NCI-H1694 treated with DMSO at 0.1 percent for 48 hours (cell line): Measurements from ENCODE around the gene TMEM217.
"Not testable (repeated sequence)": the region's sequence is repeated elsewhere in the genome, so short reads cannot be mapped to it uniquely, and the experiment has no call there.

Experiments used
- DNase-seq: peaks from one replicate; lab custom pipeline; 2025; lab: John Stamatoyannopoulos, UW

The TMEM217 gene

DNA sequence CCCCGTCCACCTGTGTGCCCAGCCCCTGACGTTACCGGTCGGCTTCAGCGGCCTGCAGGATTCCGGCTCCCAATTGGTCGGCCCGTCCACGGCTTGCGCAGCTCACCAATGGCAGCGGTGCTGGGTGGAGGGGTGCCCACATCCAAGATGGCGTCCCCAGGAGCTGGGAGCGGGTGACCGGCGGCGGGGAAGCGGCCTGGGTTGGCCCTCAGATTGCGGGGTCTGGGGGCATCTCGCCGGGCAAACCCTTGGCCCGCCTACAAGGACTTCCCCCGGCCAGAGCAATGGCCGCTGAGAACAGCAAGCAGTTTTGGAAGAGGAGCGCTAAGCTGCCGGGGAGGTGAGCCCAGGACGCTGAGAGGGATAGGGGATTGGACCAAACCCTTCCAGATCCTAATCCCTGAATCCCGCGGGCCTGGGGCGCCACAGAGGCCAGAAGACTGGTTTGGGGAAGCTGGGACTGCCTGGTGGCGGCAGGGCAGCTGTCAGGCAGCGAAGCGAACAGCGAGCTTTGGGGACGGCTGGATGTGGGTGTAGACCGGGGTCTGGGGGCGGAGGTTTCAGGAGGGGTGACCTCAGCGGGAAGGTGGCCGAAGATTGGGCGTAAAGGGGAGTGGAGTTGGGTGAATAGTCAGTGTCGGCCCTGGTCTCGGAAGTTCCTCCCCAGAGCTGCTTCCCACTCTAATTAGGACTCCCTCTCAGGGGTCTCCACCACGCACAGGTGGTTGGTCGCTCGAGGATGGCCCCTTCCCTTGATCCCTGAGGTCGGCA lies at the start of gene TMEM217, which contains the start of gene TBC1D22B:
Gene TMEM217 (minus strand): TSS at position 511 of the 771 bp plus-strand sequence. CDS start 39,114 bp downstream, outside the sequence.
Gene TBC1D22B (plus strand): TSS at position 139 of the 771 bp plus-strand sequence. CDS start 146 bp downstream, at position 285.
- DNase-seq: peak; percentile 68

- DNase-seq: not testable (repeated sequence)
Measured at GRCh38 chr6:37307484-37307883, 49.5 kb upstream of the TMEM217 start.

GRCh38 chr6:37306624-37307222 lies 48.8 kb upstream of the TMEM217 start:
- DNase-seq: no peak

DNA sequence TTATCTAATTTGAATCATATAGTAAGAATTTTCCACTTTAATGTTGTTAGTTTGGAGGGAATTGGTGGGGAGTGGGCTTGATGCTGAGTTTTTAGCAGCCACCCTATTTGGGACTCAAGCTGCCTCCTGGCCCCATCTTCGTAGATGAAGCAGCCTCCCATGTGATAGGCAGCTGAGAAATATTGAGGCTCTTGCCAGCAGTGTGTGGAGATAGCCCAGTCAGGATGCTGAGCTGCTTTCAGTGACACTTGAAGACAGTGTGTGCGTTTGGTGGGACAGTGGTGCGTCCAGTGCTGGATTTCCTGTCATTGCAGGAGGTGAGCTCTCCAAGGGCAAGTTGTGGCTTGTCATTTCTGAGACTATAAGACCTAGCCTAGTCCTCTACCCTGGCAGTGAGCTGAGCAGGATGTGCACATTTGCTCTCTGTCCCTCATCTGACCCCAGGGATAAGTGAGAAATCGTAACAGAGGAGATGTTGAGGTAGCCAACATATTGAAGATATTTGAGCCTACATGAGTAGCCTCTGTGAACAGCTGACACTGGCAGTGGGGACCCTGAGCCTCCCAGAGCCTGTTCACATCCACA lies 48.0 kb upstream of the TMEM217 start:
- DNase-seq: no peak

DNA sequence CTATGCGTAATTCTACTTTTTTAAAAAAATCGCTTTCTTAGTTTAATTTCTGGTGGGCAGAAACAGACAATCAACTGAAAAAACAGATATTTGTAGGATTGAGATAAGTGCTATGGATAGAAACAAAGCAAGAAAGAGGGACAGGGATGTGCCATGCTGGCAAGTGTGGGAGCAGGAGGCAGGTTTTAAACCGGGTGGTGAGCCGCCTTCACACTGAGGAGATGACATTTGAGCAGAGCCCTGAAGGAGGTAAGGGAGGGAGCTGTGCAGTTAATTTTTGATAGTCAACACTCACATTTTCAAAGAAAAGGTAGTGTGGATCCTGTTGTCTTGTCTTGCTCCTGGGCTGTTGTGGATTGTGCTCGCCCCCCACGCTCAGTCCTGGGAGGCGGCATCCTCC lies 46.8 kb upstream of the TMEM217 start:
- no peak for DNase-seq

GRCh38 chr6:37303891-37304503 lies 46.1 kb upstream of the TMEM217 start:
- no peak for DNase-seq

GRCh38 chr6:37303091-37303660 lies 45.2 kb upstream of the TMEM217 start:
- no peak for DNase-seq

- no peak for DNase-seq
Measured at GRCh38 chr6:37302086-37302686, 44.2 kb upstream of the TMEM217 start.

- no peak for DNase-seq
Measured at GRCh38 chr6:37299990-37300389, 42.0 kb upstream of the TMEM217 start.

- no peak for DNase-seq
Measured at GRCh38 chr6:37298958-37299357, 41.0 kb upstream of the TMEM217 start.

GRCh38 chr6:37297637-37298036 lies 39.7 kb upstream of the TMEM217 start:
- not testable (repeated sequence) for DNase-seq

- DNase-seq: no peak
Measured at GRCh38 chr6:37293426-37293825, 35.5 kb upstream of the TMEM217 start.

- DNase-seq: no peak
Measured at GRCh38 chr6:37289931-37290330, 32.0 kb upstream of the TMEM217 start.

GRCh38 chr6:37288247-37288646 lies 30.3 kb upstream of the TMEM217 start:
- DNase-seq: no peak

DNA sequence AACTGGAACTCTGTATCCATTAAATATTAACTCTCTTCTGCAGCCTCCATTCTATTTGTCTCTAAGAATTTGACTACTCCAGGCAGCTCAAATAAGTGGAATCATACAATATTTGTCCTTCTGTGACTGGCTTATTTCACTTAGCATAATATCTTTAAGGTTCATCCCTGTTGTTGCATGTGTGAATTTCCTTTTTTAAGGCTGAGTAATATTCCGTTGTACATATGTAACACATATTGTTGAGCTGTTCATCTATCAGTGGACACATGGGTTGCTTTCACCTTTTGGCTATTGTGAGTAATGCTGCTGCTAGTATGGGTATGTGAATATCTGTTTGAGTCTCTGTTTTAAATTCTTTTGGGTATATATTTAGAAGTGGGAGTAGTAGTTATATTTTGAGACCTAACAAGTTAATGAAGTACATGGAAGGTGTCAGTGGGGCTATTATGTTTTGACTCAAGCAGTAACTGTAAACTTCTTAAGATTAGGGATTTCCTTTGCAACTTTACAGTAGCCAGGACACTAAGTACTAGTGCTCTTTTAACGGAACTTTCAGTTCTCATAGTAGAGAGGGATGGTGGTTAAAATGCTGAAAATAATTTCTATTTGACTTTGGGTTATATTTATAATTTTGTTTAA lies 29.7 kb upstream of the TMEM217 start:
- DNase-seq: no peak

GRCh38 chr6:37285861-37286311 lies 27.9 kb upstream of the TMEM217 start:
- DNase-seq: no peak

- DNase-seq: no peak
Measured at GRCh38 chr6:37284781-37285180, 26.8 kb upstream of the TMEM217 start.

- DNase-seq: no peak
Measured at GRCh38 chr6:37283671-37284151, 25.8 kb upstream of the TMEM217 start.

DNA sequence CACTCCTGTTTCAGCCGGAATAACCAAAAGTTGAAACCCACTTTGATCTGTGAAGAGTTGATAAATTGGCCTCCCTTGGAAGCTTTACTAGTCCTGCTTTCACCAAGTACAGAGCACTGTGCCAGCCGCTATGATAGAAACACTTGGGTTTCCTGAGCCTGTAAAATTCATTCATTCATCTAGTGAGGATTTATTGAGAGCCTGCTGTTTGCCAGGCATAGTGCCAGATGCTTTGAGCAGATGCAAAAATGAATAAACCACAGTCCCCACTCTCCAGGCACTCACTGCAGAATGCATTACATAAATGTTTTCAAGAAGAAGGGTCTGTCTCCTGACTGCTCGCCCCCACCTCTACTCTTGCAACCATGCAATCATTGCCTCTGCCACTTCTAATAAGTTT lies 25.3 kb upstream of the TMEM217 start:
- DNase-seq: peak; percentile 28

DNA sequence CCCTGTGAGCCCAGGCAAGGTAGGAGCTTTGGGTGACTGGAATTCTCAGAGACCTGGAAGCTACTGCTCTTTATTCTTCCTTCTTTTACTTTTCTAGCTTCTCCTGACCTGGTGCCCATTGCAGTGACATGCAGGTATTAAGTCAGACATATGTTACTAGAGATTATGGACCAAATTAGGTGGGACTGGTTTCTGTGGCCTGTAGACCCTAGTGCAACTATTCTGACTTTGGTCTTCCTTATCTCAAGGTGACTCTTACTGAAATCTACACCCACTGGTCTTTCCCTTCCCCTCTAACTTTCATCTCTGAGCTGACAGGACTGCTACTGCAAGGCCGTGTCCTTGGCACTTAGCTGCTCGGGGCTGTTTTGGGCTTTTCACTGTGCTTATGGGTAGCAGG lies 24.4 kb upstream of the TMEM217 start:
- no peak for DNase-seq
